OCI-LY7 (cell line): ENCODE measurements around the gene TPK1.

ENCODE experiments used
- CTCF ChIP-seq: fragments of 200-600 bp; sonication (generic); conservative IDR thresholded peaks from 2 replicates; pipeline ENCODE4 v1.5.1; 2014; ENCODE audit warnings: mild to moderate bottlenecking, antibody characterized with exemption, low read length, moderate library complexity, mixed read lengths
- EZH2phosphoT487 ChIP-seq: fragments of 200-600 bp; sonication (generic); IDR thresholded peaks from 2 replicates; pipeline ENCODE4 v1.6.1; 2018; ENCODE audit warnings: low read depth, borderline replicate concordance, mild to moderate bottlenecking, mixed run types, antibody characterized with exemption, low read length, moderate library complexity, mixed read lengths

DNA sequence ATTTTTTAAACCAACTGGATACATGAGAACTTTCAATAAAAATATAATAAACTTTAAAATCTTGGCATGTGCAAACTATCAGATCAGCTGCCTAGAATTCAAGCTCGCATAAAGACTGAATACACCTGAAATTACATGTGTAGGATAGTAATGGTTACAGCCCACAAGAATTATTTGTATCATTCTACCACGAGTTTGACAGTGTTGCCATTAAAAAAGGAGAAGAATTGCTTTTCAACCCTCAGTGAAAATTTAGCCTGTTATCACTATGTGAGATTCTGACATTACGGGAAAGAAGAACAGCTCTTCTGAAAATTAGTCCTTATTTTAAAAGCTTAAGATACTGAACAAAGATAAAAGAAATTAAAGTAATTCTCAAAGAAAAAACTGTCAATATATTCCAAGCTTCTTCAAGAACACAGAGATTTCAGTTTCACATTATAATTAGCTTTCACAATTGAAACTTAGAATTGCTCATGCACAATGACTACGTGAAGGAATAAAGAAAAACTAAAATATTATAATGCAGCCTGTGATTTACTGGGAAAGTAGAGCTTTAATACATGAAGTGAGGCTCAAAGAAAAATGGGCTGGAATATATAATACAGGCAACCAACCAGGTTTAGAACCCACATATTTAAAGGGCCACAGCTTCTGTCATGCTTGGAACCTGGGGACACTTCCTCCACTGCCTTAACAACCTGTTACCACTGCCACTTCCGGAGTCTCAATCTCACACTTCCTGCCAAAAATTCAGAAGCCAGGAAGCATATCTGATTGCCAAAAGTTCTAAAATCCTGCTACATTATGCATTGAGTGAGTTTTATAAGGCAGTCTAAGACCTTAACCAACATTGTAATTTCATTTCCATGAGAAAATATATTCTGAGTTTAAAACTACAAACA lies 23.2 kb downstream of the TPK1 start:
- TF ChIP-seq CTCF (no peak), EZH2phosphoT487 (no peak)
